ENCODE measurements around the gene M1AP. TPM values are rescaled to one million over a fixed set of nuclear protein-coding genes. Genes with fewer than 3 reads are reported as not detected.
A peak's percentile ranks its signal among the peaks of the same experiment; 100 is the strongest.

M1AP gene
- polyA plus RNA-seq, 1 donor (not counting 4 experiments of a cell fraction or from before 2014, with no cell fraction given) = 0.21 TPM

DNA sequence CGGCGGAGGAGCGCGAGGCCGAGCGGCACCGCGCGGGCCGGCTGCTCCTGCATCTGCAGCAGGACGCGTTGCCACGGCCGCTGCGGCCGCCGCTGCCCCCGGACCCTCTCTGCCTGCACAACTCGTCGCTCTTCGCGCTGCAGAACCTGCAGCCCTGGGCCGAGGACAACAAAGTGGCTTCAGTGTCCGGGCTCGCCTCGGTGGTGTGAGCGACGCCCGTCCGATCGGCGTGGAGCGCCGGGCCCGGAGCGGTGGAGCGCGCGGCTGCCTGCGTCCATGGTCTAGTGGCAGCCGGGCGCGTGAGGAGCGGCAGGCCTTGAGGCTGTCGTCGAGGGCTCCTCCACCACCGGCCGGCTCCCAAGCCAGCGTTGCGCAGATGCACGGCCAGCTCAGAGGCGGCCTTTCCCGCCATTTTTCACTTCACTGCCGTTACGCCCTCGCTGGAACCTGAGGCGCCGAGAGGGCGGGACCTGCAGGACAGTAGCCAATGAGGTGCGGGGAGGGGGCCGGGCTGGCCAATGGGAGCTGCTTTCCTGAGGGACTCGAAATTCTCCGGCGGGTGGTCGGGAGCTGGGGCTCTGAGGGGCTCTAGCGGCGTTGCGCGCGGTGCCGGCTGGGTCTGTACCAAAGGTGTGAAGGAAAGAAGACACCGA, 132.0 kb downstream of the M1AP start:
- Histone ChIP-seq H2AFZ (ENCODE audit: control insufficient read depth, low read length) (no peak overlapping the region), H3K4me2 (ENCODE audit: control insufficient read depth, extremely low read depth, insufficient read depth, low read depth, low read length) (peak overlapping the region; percentile 20), H3K79me2 (ENCODE audit: control insufficient read depth, insufficient read depth, low read length) (no peaks in the 10 kb centered on the region), H3K9ac (ENCODE audit: control insufficient read depth, extremely low read depth, insufficient read depth, low read length) (no peak overlapping the region), H3K27me3 (ENCODE audit: control insufficient read depth, extremely low read depth, insufficient read depth, low read length) (peaks cover 61% of the 10 kb centered on the region), H4K20me1 (ENCODE audit: control insufficient read depth, extremely low read depth, insufficient read depth, low read length) (no peaks in the 10 kb centered on the region), H3K9me3 (ENCODE audit: control insufficient read depth, low read depth, low read length) (no peaks in the 10 kb centered on the region), H3K36me3 (ENCODE audit: control insufficient read depth in 2 of 2, extremely low read depth in 1 of 2, insufficient read depth in 2 of 2, low read length in 2 of 2) (no peaks in the 10 kb centered on the region), H3K4me1 (ENCODE audit: control insufficient read depth, extremely low read depth, insufficient read depth, low read length) (peaks cover 6% of the 10 kb centered on the region), H3K27ac (ENCODE audit: control insufficient read depth, insufficient read depth, low read length) (no peak overlapping the region), H3K9me1 (ENCODE audit: control insufficient read depth, extremely low read depth, insufficient read depth, low read length) (no peaks in the 10 kb centered on the region), H3K4me3 (ENCODE audit: control insufficient read depth in 2 of 3, extremely low read depth in 1 of 3, insufficient read depth in 2 of 3, low read depth in 1 of 3, low read length in 3 of 3) (no peak overlapping the region)
- no peak for TF ChIP-seq EZH2 (IDR thresholded peaks at IDR 0.05; ENCODE audit: low read length)
- TF ChIP-seq, protein P1, sequence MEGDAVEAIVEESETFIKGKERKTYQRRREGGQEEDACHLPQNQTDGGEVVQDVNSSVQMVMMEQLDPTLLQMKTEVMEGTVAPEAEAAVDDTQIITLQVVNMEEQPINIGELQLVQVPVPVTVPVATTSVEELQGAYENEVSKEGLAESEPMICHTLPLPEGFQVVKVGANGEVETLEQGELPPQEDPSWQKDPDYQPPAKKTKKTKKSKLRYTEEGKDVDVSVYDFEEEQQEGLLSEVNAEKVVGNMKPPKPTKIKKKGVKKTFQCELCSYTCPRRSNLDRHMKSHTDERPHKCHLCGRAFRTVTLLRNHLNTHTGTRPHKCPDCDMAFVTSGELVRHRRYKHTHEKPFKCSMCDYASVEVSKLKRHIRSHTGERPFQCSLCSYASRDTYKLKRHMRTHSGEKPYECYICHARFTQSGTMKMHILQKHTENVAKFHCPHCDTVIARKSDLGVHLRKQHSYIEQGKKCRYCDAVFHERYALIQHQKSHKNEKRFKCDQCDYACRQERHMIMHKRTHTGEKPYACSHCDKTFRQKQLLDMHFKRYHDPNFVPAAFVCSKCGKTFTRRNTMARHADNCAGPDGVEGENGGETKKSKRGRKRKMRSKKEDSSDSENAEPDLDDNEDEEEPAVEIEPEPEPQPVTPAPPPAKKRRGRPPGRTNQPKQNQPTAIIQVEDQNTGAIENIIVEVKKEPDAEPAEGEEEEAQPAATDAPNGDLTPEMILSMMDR (optimal IDR thresholded peaks at IDR 0.05 in 1 of 3, IDR thresholded peaks at IDR 0.05 in 1 of 3, conservative IDR thresholded peaks at IDR 0.05 in 1 of 3; ENCODE audit: extremely low read depth in 1 of 3, insufficient read depth in 2 of 3, low read length in 3 of 3) = no peak
- DNase-seq (ENCODE audit: low read depth, low spot score) = no peak
- FAIRE-seq = no peak
- dilution Hi-C loops (cut with MboI; ENCODE audit: extremely low pct_ligation_motif_present, low sequenced_read_pairs) = no loop called here

DNA sequence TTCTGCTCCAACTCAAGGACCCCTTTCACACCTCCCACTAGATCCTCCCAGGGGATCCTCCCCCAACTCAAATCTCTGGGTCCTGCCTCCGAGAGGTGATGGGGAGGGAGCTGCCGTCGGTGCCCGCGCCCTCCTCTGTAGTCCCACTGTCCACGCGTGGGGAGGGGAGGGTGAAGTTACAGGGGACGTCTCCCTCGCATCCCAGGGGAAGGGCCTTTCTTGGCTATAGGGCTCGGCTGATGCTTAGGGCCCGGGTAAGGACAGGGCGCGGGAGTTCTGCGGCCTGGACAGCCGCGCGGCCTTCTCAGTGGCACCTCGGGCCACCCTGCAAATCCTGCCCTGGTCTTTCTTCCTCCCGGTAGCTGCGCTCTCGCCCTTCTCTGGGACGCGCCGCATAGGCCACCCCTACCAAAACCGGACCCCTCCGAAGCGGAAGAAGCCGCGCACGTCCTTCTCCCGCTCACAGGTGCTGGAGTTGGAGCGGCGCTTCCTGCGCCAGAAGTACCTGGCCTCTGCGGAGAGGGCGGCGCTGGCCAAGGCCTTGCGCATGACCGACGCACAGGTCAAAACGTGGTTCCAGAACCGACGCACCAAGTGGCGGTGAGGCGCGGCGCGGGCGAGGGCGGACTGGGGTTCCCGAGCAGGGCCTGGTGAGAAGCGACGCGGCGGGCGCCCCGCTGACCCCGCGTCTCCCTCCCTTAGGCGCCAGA, 132.7 kb downstream of the M1AP start:
- no peaks in the 10 kb centered on the region for H4K20me1 ChIP-seq (ENCODE audit: control insufficient read depth, extremely low read depth, insufficient read depth, low read length)
- no peaks in the 10 kb centered on the region for H3K79me2 ChIP-seq (ENCODE audit: control insufficient read depth, insufficient read depth, low read length)
- H3K36me3 ChIP-seq (ENCODE audit: control insufficient read depth in 2 of 2, extremely low read depth in 1 of 2, insufficient read depth in 2 of 2, low read length in 2 of 2) = no peaks in the 10 kb centered on the region
- H3K9ac ChIP-seq (ENCODE audit: control insufficient read depth, extremely low read depth, insufficient read depth, low read length) = no peak overlapping the region
- dilution Hi-C loops (cut with MboI; ENCODE audit: extremely low pct_ligation_motif_present, low sequenced_read_pairs) = no loop called here
- no peaks in the 10 kb centered on the region for H3K9me1 ChIP-seq (ENCODE audit: control insufficient read depth, extremely low read depth, insufficient read depth, low read length)
- H3K27me3 ChIP-seq (ENCODE audit: control insufficient read depth, extremely low read depth, insufficient read depth, low read length) = peaks cover 62% of the 10 kb centered on the region
- H3K4me1 ChIP-seq (ENCODE audit: control insufficient read depth, extremely low read depth, insufficient read depth, low read length) = peaks cover 6% of the 10 kb centered on the region
- H2AFZ ChIP-seq (ENCODE audit: control insufficient read depth, low read length) = no peak overlapping the region
- no peak overlapping the region for H3K4me2 ChIP-seq (ENCODE audit: control insufficient read depth, extremely low read depth, insufficient read depth, low read depth, low read length)
- DNase-seq (ENCODE audit: low read depth, low spot score) = no peak
- H3K27ac ChIP-seq (ENCODE audit: control insufficient read depth, insufficient read depth, low read length) = no peak overlapping the region
- peak; percentile 83 for TF ChIP-seq EZH2 (IDR thresholded peaks at IDR 0.05; ENCODE audit: low read length)
- TF ChIP-seq, protein P1 (optimal IDR thresholded peaks at IDR 0.05 in 1 of 3, IDR thresholded peaks at IDR 0.05 in 1 of 3, conservative IDR thresholded peaks at IDR 0.05 in 1 of 3; ENCODE audit: extremely low read depth in 1 of 3, insufficient read depth in 2 of 3, low read length in 3 of 3) = no peak
- no peaks in the 10 kb centered on the region for H3K9me3 ChIP-seq (ENCODE audit: control insufficient read depth, low read depth, low read length)
- no peak for FAIRE-seq
- H3K4me3 ChIP-seq (ENCODE audit: control insufficient read depth in 2 of 3, extremely low read depth in 1 of 3, insufficient read depth in 2 of 3, low read depth in 1 of 3, low read length in 3 of 3) = no peak overlapping the region
